ENCODE data around the gene SCAF4. TPM values are rescaled to one million over a fixed set of nuclear protein-coding genes. Genes with fewer than 3 reads are reported as not detected.

The SCAF4 gene
- total and polyA plus RNA-seq, 9 of the 15 experiments (the other 6 are each of a cell fraction or from before 2014, with no cell fraction given) = 2.3 to 55.7 (median 17.2) TPM

DNA sequence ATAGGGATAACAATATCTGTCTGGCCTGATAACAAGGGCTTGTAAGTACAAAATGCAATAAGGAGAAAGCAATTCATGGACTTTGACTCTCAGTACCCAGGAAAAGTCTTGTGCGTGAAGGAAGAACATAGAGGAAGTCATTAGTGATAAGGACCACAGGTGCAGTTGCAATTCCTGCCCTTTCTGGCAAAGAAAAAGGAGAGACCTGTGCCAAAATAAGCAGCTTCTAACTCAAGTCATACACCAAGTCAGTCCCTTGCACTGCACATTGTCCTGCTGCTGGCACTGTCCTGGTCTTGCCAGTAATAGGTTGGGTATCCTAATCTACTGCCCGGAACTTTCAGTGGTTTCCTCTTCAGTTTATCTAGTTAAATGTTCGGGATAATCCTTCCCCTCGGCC lies 87.3 kb downstream of the SCAF4 start (continued):
- 0 out of 2 replicates have a peak, but pooled peaks have one; percentile 23 for TF ChIP-seq HMBOX1 (IDR thresholded peaks at IDR 0.05)

- H3K79me2 ChIP-seq (ENCODE audit: control insufficient read depth, insufficient read depth, low read length) = no peaks in the 10 kb centered on the region
- no peaks in the 10 kb centered on the region for H3K36me3 ChIP-seq (ENCODE audit: control insufficient read depth, insufficient read depth, low read length)
- no peaks in the 10 kb centered on the region for H3K9me3 ChIP-seq (replicated peaks; ENCODE audit: control insufficient read depth, insufficient read depth, low read depth, low read length)
- H3K9me1 ChIP-seq (ENCODE audit: control insufficient read depth, insufficient read depth, low read length) = no peaks in the 10 kb centered on the region
- no peak overlapping the region for H3K9ac ChIP-seq (ENCODE audit: insufficient read depth in 1 of 2, low read depth in 2 of 2, low read length in 2 of 2)
- ATAC-seq = peak; percentile 56; the same call in 2 of the 3 replicates
- H3K27me3 ChIP-seq (ENCODE audit: control insufficient read depth in 2 of 2, insufficient read depth in 2 of 2, low read length in 2 of 2) = no peaks in the 10 kb centered on the region; a peak in 1 of 5 replicates
- intact Hi-C loops (cut with micrococcal nuclease) = no loop called here
- H3K4me1 ChIP-seq (replicated peaks in 1 of 2; ENCODE audit: control insufficient read depth in 2 of 2, insufficient read depth in 2 of 2, low read length in 2 of 2) = peaks cover 3 to 8% of the 10 kb centered on the region in 2 experiments; a peak in 3 of 5 replicates
- in situ Hi-C loops (cut with MboI) = no loop called here
- no peaks in the 10 kb centered on the region for H4K20me1 ChIP-seq (replicated peaks; ENCODE audit: control insufficient read depth, insufficient read depth, low read length)
- no TSS peak for BruUV-seq (replicated peaks)
- 48% methylated on average over 12 of the region's 12 CpGs for WGBS (ENCODE audit: insufficient coverage, low coverage, missing lambda C conversion rate)
- no peak for FAIRE-seq
- no peak overlapping the region for H2AFZ ChIP-seq (ENCODE audit: low read depth, low read length)
- H3K4me2 ChIP-seq (ENCODE audit: insufficient read depth, low read length) = no peak overlapping the region
- H3K4me3 ChIP-seq = no peak overlapping the region
- ChIA-PET POLR2A (interaction anchor here (1.3 kb wide), 1 partner anchor 12 kb away, joined by 4 read pairs; no protein-coding TSS in a partner anchor), CTCF (ENCODE audit: low intra/inter-chr PET ratio) (no interaction called here)
- peak in 2 of 3 experiments; percentile 57 to 73 for TF ChIP-seq YY1 (IDR thresholded peaks at IDR 0.05; ENCODE audit: borderline replicate concordance in 1 of 3, control insufficient read depth in 1 of 3, extremely low read depth in 1 of 3, insufficient read depth in 3 of 3, insufficient read length in 1 of 3, insufficient replicate concordance in 2 of 3, low read depth in 1 of 3, low read length in 2 of 3)
- TF ChIP-seq PKNOX1 (IDR thresholded peaks at IDR 0.05) = peak; percentile 73
- TF ChIP-seq ZNF384 (IDR thresholded peaks at IDR 0.05; ENCODE audit: low read depth, low read length) = no peak
- no peak overlapping the region for H3K27ac ChIP-seq (ENCODE audit: extremely low read depth, low read depth, low read length)
- DNase-seq (ENCODE audit: extremely low read depth in 1 of 4, low spot score in 3 of 4) = no peak
These were observed 90.4 kb downstream of the SCAF4 start for GRCh38 chr21:31641416-31641922.

Measured in K562 (cell line).